ENCODE measurements around the gene TRAPPC3L.

TRAPPC3L gene

DNA sequence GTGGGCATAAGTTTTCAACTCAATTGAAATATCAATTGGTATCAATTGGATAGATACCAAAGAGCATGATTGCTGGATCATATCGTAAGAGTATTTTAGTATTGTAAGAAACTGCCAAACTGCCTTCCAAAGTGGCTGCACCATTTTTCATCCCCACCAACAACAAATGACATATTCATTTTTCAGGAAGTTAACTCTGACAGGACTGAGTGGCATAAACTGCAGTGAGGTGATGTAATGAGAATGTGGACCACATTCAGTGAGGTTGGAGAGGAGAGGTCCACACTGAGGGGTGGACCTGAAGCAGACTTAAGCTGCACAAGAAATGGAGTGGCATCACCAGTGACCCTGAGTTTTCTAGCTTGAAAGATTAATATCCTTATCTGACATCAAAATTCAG lies 95.9 kb downstream of the TRAPPC3L start:
- no peak for DNase-seq (ENCODE audit: low read depth)
- no peak overlapping the region for H3K4me3 ChIP-seq (ENCODE audit: low read depth, low read length)

- H3K4me3 ChIP-seq (ENCODE audit: low read depth, low read length), result no peak overlapping the region
- DNase-seq (ENCODE audit: low read depth), result peak; percentile 97
Observed at GRCh38 chr6:116447496-116448011, 97.9 kb downstream of the TRAPPC3L start.

- H3K4me3 ChIP-seq (ENCODE audit: low read depth, low read length), result no peak overlapping the region
Observed at GRCh38 chr6:116447052-116447451, 98.4 kb downstream of the TRAPPC3L start.

GRCh38 chr6:116446399-116446798 lies 99.1 kb downstream of the TRAPPC3L start:
- no peak for DNase-seq (ENCODE audit: low read depth)
- no peak overlapping the region for H3K4me3 ChIP-seq (ENCODE audit: low read depth, low read length)

More at GRCh38 chr6:116447052-116447451, 98.4 kb downstream of the TRAPPC3L start:
- DNase-seq (ENCODE audit: low read depth), result peak; percentile 22

- H3K4me3 ChIP-seq (ENCODE audit: low read depth, low read length), result no peak overlapping the region
- peak; percentile 25 for DNase-seq (ENCODE audit: low read depth)
Observed at GRCh38 chr6:116445102-116445501, 100.4 kb downstream of the TRAPPC3L start.
